HG02840 (cell line): ENCODE measurements around the gene ELOA2.
"Not testable (repeated sequence)": the region's sequence is repeated elsewhere in the genome, so short reads cannot be mapped to it uniquely, and the experiment has no call there.

Experiments used
- ATAC-seq: cut with Tn5 transposase; IDR thresholded peaks from one replicate; pipeline ENCODE4 v1.9.1; 2021; ENCODE audit warnings: mild to moderate bottlenecking, moderate library complexity, moderate number of reproducible peaks; ENCODE audit not compliant: unreplicated experiment, low FRiP score

Gene ELOA2, protein sequence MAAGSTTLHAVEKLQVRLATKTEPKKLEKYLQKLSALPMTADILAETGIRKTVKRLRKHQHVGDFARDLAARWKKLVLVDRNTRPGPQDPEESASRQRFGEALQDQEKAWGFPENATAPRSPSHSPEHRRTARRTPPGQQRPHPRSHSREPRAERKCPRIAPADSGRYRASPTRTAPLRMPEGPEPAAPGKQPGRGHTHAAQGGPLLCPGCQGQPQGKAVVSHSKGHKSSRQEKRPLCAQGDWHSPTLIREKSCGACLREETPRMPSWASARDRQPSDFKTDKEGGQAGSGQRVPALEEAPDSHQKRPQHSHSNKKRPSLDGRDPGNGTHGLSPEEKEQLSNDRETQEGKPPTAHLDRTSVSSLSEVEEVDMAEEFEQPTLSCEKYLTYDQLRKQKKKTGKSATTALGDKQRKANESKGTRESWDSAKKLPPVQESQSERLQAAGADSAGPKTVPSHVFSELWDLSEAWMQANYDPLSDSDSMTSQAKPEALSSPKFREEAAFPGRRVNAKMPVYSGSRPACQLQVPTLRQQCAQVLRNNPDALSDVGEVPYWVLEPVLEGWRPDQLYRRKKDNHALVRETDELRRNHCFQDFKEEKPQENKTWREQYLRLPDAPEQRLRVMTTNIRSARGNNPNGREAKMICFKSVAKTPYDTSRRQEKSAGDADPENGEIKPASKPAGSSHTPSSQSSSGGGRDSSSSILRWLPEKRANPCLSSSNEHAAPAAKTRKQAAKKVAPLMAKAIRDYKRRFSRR

DNA sequence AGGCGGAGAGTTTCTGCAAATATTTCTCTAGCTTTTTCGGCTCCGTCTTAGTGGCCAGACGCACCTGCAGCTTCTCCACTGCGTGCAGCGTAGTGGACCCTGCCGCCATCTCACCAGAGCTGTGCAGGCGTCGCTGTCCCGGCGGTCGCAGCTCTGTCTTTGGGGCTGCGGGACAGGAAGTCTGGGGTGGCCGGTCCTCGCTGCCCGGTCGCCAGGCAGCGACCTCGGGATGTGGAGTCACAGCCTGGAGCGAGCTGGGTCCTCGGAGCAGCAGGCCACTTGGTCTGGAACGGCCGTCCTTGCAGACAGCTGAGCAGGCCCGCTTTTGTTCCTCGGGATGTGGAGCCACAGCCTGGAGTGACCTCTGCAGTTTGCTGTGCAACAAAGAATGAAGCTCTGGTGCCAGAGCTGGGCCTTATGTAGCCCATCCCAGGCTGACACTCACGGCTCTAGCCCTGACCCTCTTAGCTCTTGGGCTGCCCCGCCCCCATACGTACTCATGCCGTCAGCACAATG lies at the start of gene ELOA2:
Gene ELOA2, minus strand, starts transcription at position 466 of the 516 bp plus-strand sequence. Its CDS starts 357 bp downstream, at position 109.
- no peak for ATAC-seq

DNA sequence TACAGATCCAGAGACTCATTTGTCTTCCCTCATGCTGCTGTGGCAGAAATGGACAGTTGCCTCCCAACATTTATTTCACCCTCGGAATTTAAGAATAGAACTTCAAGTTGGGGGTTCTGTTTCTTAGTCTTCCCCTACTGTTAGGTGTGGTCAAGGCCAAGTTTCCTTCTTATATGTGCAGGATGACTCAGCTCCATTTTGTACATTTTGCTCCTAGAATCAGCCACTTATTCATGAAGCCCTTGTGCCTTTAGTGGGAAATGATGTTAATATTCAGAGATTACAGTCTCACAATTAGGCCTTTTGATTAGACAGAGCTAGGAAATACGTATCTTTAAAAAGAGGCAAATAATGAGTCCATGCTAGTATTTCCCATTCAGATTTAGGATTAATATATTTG lies 46.2 kb upstream of the ELOA2 start:
- no peak for ATAC-seq

DNA sequence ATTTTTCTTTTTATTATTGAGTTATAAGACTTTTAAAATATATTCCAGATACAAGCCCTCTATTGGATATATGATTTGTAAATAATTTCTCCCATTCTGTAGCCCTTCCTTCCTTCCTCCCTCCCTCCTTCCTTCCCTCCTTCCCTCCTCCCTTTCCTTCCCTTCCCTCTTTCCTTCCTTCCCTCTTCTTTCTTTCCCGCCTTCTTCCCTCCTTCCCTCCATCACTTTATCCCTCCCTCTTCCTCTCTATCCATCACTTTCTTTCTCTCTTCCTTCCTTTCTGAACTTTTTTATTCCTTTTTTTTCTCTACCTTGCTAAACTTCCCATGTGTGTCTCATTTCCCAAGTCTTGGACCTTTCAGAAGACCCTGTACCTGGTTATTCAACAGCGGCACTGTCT lies 45.5 kb upstream of the ELOA2 start:
- no peak for ATAC-seq

DNA sequence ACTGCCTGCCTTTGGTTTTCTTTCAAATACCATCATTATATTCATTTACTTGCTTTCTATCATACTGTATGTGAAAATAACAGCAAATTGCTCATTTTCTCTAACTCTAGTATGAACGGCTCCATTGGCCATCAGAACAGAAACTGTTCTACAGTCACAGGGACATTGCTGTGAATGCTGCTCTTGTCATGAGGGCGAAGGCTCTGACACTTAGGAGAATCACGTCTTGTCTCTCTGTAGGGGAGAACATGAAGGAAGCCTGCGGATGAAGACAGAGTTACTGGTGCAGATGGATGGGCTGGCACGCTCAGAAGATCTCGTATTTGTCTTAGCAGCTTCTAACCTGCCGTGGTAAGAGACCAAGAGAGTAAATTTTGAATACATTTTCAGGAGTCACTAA lies 41.7 kb upstream of the ELOA2 start:
- no peak for ATAC-seq

DNA sequence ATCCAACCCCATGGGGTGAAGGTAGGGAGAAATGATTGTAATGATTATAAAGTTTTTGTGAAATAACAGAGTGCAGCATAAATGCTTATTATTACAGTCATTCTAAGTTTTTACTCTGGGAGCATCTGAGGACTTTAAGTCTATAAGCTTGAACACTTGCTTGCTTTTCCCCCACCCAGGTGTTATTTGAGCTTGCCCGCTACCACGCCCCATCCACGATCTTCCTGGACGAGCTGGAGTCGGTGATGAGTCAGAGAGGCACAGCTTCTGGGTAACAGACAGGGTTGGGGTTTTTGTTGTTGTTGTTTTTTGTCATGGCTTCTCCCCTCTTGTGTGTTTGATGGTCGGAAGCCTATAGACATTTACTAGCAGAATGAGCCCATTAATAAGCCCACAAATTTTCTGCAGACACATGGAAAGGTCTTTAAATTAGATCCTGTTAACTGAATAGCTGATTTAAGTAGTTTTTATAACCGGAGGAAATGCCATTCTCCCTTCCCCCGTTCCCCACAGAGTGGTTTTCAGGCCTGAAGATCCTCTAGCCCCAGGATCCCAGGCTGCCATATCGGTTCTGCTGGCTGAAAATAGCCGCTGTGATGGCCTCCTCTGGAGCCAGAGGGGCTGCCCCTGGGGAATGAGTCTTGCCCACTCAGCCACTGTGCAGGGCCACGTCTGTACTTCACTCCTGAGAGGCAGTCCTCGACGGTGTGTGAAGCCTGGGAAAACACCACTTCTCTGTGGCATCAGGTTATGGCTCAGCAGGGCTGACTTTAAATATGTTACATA lies 39.9 kb upstream of the ELOA2 start:
- ATAC-seq = no peak

DNA sequence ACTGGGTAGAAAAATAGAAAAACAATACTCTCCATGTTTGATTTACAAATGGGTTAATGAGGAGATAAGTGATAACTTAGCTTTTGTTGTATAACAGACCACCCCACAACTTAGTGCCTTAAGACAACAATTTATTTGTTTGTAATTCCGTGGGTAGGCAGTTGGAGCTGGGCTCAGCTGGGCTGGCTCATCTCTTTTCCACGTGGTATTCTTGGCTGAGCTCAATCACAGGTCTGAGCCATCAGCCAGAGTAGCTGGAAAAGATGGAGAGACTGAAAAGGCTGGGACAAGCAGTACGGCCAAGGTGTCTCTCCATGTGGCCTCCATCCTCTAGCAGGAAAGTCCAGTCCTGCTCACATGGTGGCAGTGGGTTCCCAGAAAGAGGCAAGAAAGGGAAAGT lies 32.2 kb upstream of the ELOA2 start:
- no peak for ATAC-seq

DNA sequence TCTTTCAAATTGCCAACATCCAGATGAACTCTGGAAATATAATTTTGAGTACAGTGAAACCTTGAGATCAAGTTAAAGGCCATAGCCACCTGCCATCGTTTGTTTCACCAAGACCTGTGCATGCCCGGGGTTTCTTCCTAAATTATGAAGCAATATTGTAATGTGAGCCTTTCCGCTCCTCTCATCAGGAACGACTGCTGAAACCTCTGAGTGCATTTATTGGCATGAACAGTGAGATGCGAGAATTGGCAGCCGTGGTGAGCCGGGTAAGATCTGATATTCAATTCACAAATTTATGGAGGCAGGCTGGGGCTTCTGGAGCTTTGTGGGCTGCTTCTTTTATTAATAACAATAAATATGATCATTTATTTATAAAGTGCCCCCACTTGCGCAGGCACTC lies 27.7 kb upstream of the ELOA2 start:
- no peak for ATAC-seq

DNA sequence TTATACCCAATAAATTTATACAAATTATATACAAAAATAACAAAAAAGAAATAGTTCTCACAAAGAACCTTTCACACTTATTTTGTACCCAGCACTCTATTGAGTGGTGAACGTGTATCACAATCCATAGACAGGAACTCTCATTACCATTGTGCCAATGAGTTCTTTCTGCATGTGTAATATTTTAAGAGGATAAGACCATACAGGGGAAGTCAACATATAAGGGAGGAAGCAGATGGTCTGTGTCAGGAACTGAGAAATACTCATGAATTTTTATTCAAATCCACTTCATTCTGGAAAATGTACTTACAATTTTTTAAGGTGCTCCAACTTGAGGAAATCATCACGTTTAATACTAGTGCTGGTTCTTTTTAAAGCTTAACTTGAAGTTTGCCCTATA lies 27.1 kb upstream of the ELOA2 start:
- ATAC-seq = no peak

DNA sequence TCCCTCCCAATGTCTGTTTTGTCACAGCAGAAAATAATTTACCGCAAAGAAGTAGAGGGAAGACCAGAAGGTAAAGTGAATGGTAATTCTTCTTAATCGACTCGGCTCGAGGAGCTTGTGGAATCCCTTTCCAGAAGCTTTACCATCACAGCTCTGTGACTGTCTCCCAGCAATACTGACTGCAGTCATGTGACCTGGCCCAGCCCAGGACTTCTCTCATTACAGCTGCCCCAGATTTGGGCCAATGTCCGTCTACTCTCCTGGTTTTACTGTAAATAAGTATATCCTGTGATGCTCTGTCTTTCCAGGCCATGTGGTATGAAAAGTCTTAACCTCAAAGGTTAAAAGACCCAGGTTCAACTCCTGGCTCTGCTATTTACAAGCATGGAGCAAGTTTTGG lies 18.9 kb upstream of the ELOA2 start:
- no peak for ATAC-seq

DNA sequence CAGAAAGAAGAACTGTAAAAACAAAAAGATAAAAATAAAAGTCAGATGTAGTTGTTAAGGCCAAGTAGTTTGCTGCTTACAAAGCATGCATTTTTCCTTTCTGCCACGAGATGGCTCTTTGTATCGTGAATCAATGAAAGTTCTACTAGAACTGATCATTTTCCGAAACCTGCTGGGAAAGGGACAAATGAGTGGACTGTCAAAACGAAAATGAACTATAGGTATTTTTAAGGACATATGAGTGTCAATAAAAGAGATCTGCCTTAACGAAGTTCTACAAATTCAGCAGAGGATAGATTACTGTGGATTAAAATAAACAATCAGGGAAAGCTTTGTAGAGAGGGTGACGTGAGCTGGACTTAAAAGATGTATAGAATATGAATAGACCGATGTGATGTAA lies 15.0 kb upstream of the ELOA2 start:
- no peak for ATAC-seq

DNA sequence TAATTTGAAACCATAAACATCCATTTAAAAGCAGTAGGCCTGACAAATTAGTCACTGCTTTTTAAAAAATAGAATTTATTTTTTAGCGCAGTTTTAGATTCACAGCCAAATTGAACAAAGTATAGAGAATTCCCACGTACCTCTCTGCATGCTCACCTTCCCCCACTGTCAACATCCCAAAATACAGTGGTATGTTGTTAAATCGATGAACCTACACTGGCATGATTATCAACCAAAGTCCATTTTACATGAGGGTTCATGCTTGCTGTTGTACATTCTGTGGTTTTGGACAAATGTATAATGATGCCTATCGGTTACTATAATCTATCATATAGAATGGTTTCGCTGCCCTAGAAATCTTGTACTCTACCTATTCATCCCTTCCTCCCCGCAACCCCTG lies 5.6 kb upstream of the ELOA2 start:
- ATAC-seq = no peak

DNA sequence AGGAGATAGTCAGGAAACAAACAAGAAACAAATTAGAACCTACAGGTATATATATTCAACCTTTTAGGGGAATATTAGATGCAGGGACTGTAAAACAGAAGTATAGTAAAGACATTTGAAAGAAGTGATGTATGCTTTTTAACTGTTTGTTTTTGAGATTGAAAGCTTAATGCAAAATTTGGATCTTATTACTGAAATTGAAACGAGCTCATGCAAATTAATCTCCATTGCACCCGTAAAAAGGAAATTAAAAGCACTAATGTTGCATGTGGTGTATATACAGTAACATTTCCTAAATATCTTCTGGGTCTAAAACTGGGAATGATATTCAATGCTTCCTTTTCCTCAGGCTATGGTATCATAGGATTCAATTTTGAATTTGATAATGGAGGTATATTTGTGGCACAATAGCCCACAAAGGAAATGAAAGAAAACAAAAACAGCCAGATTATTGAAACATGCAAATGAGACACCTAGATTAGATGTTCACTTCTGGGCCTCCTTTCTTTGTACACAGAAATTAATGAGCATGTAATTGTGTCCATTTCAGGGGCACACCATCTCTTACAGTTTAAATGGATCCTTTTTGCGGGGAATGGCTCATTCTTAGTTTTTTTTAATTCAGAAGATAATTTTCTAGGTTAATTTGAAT lies 1.6 kb upstream of the ELOA2 start:
- ATAC-seq = no peak

DNA sequence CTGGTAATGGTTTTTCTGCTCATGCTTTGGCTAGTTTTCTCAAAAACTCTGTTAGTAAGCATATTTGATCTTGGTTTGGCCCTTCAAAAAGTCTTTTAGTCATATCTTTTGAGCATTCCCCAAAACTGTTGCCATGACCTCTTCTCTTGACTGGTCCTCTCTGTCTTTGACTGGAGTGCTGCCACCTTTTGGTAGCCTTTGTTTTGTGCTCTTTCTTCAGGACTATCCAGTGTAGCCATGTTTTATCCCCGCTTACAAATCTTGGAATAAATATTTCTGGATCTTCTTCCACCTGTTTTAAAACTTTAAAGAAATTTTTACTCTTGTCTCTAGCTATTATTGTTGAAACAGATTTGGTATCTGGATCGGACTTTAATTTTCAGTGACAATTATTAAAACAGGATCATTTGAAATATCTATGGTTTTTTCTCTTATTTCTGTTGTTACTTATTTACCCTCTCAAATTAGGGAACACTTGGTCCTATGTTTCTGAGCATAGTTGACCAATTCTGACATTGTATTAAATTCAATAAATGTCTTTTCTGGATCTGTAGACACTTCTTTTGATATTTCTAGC lies 965 bp upstream of the ELOA2 start:
- no peak for ATAC-seq

DNA sequence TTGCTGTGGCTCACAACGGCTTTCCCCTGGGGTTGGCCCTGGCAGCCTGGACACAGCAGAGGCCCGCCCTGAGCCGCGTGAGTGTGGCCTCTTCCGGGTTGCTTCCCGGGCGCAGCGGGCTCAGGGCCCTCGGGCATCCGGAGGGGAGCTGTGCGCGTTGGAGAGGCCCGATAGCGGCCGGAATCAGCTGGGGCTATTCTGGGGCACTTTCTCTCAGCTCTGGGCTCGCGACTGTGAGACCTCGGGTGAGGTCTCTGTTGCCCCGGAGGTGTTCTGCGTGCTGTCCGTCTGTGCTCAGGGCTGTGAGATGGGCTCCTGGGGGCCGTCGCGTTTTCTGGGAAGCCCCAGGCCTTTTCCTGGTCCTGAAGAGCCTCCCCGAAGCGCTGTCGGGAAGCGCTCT lies 830 bp downstream of the ELOA2 start:
- not testable (repeated sequence) for ATAC-seq

DNA sequence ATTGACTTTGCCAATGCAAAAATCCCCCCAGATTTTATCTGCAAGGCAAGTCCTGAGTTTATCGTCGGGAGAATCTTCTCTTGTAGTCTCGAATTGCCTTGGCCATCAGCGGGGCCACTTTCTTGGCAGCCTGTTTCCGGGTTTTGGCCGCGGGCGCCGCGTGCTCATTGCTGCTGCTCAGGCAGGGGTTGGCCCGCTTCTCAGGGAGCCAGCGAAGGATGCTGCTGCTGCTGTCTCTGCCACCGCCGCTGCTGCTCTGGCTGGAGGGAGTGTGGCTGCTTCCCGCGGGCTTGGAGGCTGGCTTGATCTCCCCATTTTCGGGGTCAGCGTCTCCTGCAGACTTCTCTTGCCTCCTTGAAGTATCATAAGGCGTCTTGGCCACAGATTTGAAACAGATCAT lies 2.5 kb downstream of the ELOA2 start:
- ATAC-seq = no peak

DNA sequence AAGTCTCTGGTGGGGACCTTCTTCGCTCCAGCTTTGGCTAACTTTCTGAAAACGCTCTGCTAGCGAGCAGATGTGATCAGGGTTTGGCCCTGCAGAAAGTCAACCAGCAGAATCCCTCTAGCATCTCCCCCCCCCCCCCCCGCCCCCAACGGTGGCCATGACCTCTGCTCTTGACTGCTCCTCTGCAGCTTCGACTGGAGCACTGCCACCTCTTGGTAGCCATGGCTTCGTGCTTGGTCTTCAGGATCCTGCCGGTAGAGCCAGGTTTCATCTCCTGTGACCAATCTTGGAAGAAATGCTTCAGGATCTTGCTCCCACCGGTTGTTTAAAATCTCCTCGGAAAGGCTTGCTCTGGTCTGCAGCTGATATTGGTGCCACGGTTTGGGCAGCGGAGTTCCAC lies 4.5 kb downstream of the ELOA2 start:
- ATAC-seq = not testable (repeated sequence)

DNA sequence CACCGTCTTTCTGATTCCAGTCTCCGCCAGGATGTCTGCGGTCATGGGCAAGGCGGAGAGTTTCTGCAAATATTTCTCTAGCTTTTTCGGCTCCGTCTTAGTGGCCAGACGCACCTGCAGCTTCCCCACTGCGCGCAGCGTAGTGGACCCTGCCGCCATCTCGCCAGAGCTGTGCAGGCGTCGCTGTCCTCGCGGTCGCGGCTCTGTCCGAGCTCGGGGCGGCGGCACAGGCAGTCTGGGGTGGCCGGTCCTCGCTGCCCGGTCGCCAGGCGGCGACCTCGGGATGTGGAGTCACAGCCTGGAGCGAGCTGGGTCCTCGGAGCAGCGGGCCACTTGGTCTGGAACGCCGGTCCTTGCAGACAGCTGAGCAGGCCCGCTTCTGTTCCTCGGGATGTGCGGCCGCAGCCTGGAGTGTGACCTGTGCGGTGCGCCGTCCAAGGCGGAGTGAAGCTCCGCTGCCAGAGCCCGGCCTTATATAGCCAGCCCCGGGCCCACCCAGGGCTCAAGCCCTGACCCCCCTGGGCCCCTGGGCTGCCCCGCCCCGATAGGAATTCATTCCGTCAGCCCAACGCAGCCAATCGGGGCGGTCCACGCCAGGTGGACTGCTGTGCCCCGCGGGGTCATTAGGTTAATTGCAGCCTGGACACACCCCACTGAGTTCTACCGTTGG lies 5.6 kb downstream of the ELOA2 start:
- ATAC-seq = not testable (repeated sequence)

DNA sequence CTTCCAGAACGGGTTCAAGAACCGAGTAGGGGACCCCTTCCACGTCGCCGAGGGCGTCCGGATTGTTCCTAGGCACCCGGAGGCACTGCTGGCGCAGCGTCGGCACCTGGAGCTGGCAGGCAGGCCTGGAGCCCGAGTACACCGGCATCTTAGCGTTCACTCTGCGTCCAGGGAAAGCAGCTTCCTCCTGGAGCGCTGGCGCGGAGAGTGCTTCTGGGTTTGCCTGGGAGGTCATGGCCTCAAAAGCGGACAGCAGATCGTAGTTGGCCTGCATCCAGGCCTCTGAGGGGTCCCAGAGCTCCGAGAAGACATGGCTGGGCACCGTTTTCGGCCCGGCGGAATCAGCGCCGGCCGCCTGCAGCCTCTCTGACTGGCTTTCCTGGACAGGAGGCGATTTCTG lies 6.7 kb downstream of the ELOA2 start:
- not testable (repeated sequence) for ATAC-seq

DNA sequence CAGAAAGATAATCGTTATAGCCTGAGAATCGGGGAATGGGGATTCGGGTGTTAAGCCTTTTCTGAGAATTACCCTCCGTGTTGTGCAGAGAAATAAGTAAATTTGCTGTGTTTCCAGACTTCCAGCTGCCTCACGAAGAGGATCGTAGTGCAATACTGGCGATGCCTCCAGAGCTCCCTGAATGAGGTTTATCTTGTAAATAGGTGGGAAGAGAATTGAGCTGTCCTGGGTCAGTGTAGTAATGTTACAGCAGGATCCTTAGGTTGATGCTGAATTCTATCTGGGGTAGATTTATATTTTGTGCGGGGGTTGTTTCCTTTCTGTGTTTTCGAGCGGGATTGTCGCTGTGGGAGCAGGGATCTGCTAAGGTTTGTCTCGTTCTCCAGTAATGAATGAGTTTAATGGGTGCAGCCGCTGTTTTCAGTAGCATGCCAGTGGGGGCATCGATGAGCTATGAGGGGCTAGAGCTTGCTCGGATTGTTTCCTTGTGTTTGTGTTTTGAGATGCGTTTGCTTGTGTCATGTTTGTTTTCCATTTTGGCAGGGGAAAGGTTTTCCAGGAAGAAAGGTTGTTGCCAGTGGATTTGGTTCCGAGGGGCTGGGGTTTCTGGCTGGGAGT lies 9.8 kb downstream of the ELOA2 start:
- ATAC-seq = not testable (repeated sequence)
